SK-N-SH (cell line): ENCODE data around the gene ACSF3. TPM values are rescaled to one million over a fixed set of nuclear protein-coding genes. Genes with fewer than 3 reads are reported as not detected.

ENCODE experiments used
- CTCF ChIA-PET: fragments of 300-600, 350-600 bp; formaldehyde crosslinking; extraction: SDS; loops from one replicate; lab custom pipeline; 2021; lab: Yijun Ruan, JAX
- POLR2A ChIA-PET: fragments of 350-600 bp; sonication (Branson Sonifier 250); formaldehyde crosslinking; extraction: SDS; loops from one replicate; lab custom pipeline; 2020; ENCODE audit warnings: antibody characterized with exemption, inconsistent platforms; lab: Yijun Ruan, JAX
- DNase-seq: peaks from one replicate; pipeline ENCODE4 v3.0.0; 2012
- H2AFZ ChIP-seq: fragments of 200-600 bp; sonication (generic); 2 replicates; pipeline ENCODE4 v1.8.1; 2016; ENCODE audit warnings: antibody characterized with exemption, mild to moderate bottlenecking, low read depth
- H3F3A ChIP-seq: fragments of 200-600 bp; sonication (generic); replicated peaks from 2 replicates; pipeline ENCODE3; 2016; ENCODE audit warnings: antibody characterized with exemption, mild to moderate bottlenecking; ENCODE audit not compliant: insufficient read depth
- H3K27ac ChIP-seq, 2 experiments: fragments of 200-500 bp in 1 of 2; fragments of 200-600 bp in 1 of 2; sonication (Bioruptor generic) in 1 of 2; sonication (generic), shearing (Covaris generic) in 1 of 2; 2 replicates each; pipeline versions ENCODE4 v1.5.1 to v1.6.1; 2014 to 2016; ENCODE audit warnings: low read depth in 2 of 2, inconsistent platforms in 1 of 2, low read length in 1 of 2, mild to moderate bottlenecking in 1 of 2, mixed read lengths in 1 of 2
- H3K27me3 ChIP-seq: fragments of 200-600 bp; sonication (generic), shearing (Covaris generic); 2 replicates; pipeline ENCODE4 v1.6.1; 2016; ENCODE audit warnings: mixed run types; ENCODE audit not compliant: insufficient read depth
- H3K36me3 ChIP-seq, 2 experiments: fragments of 200-500 bp in 1 of 2; fragments of 200-600 bp in 1 of 2; sonication (Bioruptor generic) in 1 of 2; sonication (generic) in 1 of 2; replicated peaks in 1 of 2; 2 replicates each; pipeline versions ENCODE3 to v1.5.1; 2014 to 2016; ENCODE audit warnings: low read length in 1 of 2, mild to moderate bottlenecking in 1 of 2; ENCODE audit not compliant: insufficient read depth in 2 of 2, control insufficient read depth in 1 of 2
- H3K4me1 ChIP-seq, 2 experiments: fragments of 200-500 bp in 1 of 2; fragments of 200-600 bp in 1 of 2; sonication (Bioruptor generic) in 1 of 2; sonication (generic), shearing (Covaris generic) in 1 of 2; 2 replicates each; pipeline versions ENCODE4 v1.5.1 to v1.6.1; 2014 to 2016; ENCODE audit warnings: low read depth in 1 of 2, low read length in 1 of 2, mixed run types in 1 of 2; ENCODE audit not compliant: insufficient read depth in 2 of 2, control insufficient read depth in 1 of 2
- H3K4me2 ChIP-seq: fragments of 200-600 bp; sonication (generic), shearing (Covaris generic); 2 replicates; pipeline ENCODE4 v1.6.1; 2017; ENCODE audit warnings: mixed run types
- H3K4me3 ChIP-seq, 2 experiments: fragments of 200-500 bp in 1 of 2; fragments of 200-600 bp in 1 of 2; sonication (Bioruptor generic) in 1 of 2; sonication (generic), shearing (Covaris generic) in 1 of 2; 2 replicates each; pipeline versions ENCODE4 v1.5.1 to v1.8.1; 2014 to 2016; ENCODE audit warnings: low read depth in 2 of 2, inconsistent platforms in 1 of 2, low read length in 1 of 2, mild to moderate bottlenecking in 1 of 2, mixed read lengths in 1 of 2, moderate library complexity in 1 of 2
- H3K79me2 ChIP-seq: fragments of 200-600 bp; sonication (generic); 2 replicates; pipeline ENCODE4 v1.8.1; 2017; ENCODE audit warnings: mild to moderate bottlenecking; ENCODE audit not compliant: insufficient read depth
- H3K9ac ChIP-seq: fragments of 200-600 bp; sonication (generic); 2 replicates; pipeline ENCODE4 v1.6.1; 2017; ENCODE audit warnings: mixed run types
- H3K9me2 ChIP-seq: fragments of 200-600 bp; sonication (generic); 2 replicates; pipeline ENCODE4 v1.6.1; 2017; ENCODE audit warnings: mixed run types
- H3K9me3 ChIP-seq: fragments of 200-600 bp; sonication (generic); 2 replicates; pipeline ENCODE4 v1.6.1; 2017; ENCODE audit warnings: mixed run types, mild to moderate bottlenecking, moderate library complexity
- H4K20me1 ChIP-seq: fragments of 200-600 bp; sonication (generic); 2 replicates; pipeline ENCODE4 v1.6.1; 2017; ENCODE audit warnings: mild to moderate bottlenecking, mixed run types; ENCODE audit not compliant: insufficient read depth
- EP300 ChIP-seq, 2 experiments: IDR thresholded peaks; 2 replicates each; pipeline versions ENCODE4 v1.4.0 to v1.6.1; 2012; ENCODE audit warnings: borderline replicate concordance in 1 of 2, low read depth in 1 of 2, low read length in 1 of 2
- FOXM1 ChIP-seq: IDR thresholded peaks from 2 replicates; pipeline ENCODE4 v1.4.0; 2012; ENCODE audit warnings: low read depth, mild to moderate bottlenecking
- MEF2A ChIP-seq: IDR thresholded peaks from 2 replicates; pipeline ENCODE4 v1.4.0; 2012; ENCODE audit warnings: low read depth, borderline replicate concordance
- MXI1 ChIP-seq: IDR thresholded peaks from 2 replicates; pipeline ENCODE4 v1.6.1; 2012; ENCODE audit warnings: mild to moderate bottlenecking, low read depth, low read length, improper control_type of control experiment
- NRF1 ChIP-seq: IDR thresholded peaks from 2 replicates; pipeline ENCODE4 v1.6.1; 2012; ENCODE audit warnings: low read depth, mild to moderate bottlenecking, low read length
- POLR2AphosphoS5 ChIP-seq: IDR thresholded peaks from 2 replicates; pipeline ENCODE4 v1.6.1; 2012; ENCODE audit warnings: low read depth, low read length
- RAD21 ChIP-seq: IDR thresholded peaks from 2 replicates; pipeline ENCODE4 v1.6.1; 2012; ENCODE audit warnings: mild to moderate bottlenecking, low read length
- RCOR1 ChIP-seq: fragments of 150-350 bp; IDR thresholded peaks from 2 replicates; pipeline ENCODE4 v1.6.1; 2017; ENCODE audit warnings: antibody characterized with exemption, low read length
- RXRA ChIP-seq: IDR thresholded peaks from 2 replicates; pipeline ENCODE4 v1.4.0; 2012; ENCODE audit warnings: low read depth, mild to moderate bottlenecking, borderline replicate concordance
- SMC3 ChIP-seq: IDR thresholded peaks from 2 replicates; pipeline ENCODE4 v1.6.1; 2012; ENCODE audit warnings: low read depth, low read length, improper control_type of control experiment
- WGBS: methylation state at CpG from one replicate; pipeline ENCODE4 v1.1.6; 2017; ENCODE audit warnings: low lambda C conversion rate; 5-methylcytosine and 5-hydroxymethylcytosine counted together
- polyA plus RNA-seq, 3 experiments: library from polyadenylated mRNA; depleted of rRNA; stranded (reverse); fragments of >200 nt; gene quantifications; 2 replicates each; pipeline ENCODE4 v1.2.3, GENCODE V29; 2012
- TF ChIP-seq, protein P1 (sequence below): IDR thresholded peaks from 2 replicates; pipeline ENCODE4 v1.6.1; 2012; ENCODE audit warnings: mild to moderate bottlenecking, low read depth, low read length, moderate library complexity
- TF ChIP-seq, protein P2 (sequence below): fragments of 150-350 bp; IDR thresholded peaks from 2 replicates; pipeline ENCODE4 v1.6.1; 2016; ENCODE audit warnings: mild to moderate bottlenecking, low read depth, low read length
- TF ChIP-seq, protein P3 (sequence below): IDR thresholded peaks from 2 replicates; pipeline ENCODE4; 2012
- TF ChIP-seq, protein P4 (sequence below): fragments of 150-350 bp; IDR thresholded peaks from 2 replicates; pipeline ENCODE4 v1.6.1; 2017; ENCODE audit warnings: antibody characterized with exemption, low read length, low read depth, borderline replicate concordance
- TF ChIP-seq, protein P5 (sequence below): IDR thresholded peaks from 2 replicates; pipeline ENCODE4 v1.4.0; 2012; ENCODE audit warnings: low read depth, borderline replicate concordance
- TF ChIP-seq, protein P6 (sequence below): IDR thresholded peaks from 2 replicates; pipeline ENCODE4 v1.4.0; 2012; ENCODE audit warnings: low read depth, borderline replicate concordance

The ACSF3 gene
- polyA plus RNA-seq, 1 of the 3 experiments (the other 2 are of a cell fraction): 18.8 TPM

DNA sequence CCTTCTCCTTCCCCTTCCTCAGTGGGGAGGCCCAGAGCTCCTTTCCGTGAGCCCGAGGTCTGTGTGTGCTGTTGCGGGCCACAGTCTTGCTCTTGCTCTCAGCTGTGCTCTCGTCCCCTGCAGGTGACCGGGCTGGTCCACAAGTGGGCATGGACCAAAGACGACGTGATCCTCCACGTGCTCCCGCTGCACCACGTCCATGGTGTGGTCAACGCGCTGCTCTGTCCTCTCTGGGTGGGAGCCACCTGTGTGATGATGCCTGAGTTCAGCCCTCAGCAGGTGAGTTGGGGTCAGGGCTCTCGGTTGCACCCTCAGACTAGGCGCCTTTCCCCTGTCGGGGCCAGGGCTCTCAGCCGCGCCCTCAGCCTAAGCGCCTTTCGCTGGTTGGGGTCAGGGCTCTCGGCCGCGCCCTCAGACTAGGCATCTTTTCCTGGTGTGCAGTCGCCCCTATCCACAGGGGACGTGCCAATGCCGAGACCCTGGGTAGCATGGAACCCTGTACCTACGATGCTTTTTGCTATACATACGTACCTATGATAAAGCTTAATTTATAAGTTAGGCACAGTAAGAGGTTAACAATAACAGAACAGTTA lies 8.9 kb downstream of the ACSF3 start:
- 90% methylated on average over 19 of the region's 27 CpGs for WGBS
- Histone ChIP-seq H3K27ac (no peak overlapping the region), H3K9ac (no peak overlapping the region), H3K9me3 (no peaks in the 10 kb centered on the region), H2AFZ (no peak overlapping the region), H3K36me3 (peaks cover 0 to 55% of the 10 kb centered on the region in 2 experiments), H3K4me1 (peaks cover 0 to 14% of the 10 kb centered on the region in 2 experiments; a peak in 1 of 4 replicates), H3K4me2 (no peak overlapping the region), H3K27me3 (no peaks in the 10 kb centered on the region), H3K9me2 (no peaks in the 10 kb centered on the region), H4K20me1 (0 out of 2 replicates have a peak, but pooled peaks cover 8% of the 10 kb centered on the region), H3K4me3 (no peak overlapping the region), H3F3A (no peaks in the 10 kb centered on the region), H3K79me2 (peaks cover 13% of the 10 kb centered on the region; the same call in 1 of the 2 replicates)
- ChIA-PET POLR2A (no interaction called here), CTCF (interaction anchor here (1.0 kb wide), 1 partner anchor 50 kb away, joined by 3 read pairs; no protein-coding TSS in a partner anchor)
- no peak for DNase-seq
- TF ChIP-seq MXI1 (no peak), NRF1 (no peak), RAD21 (no peak), SMC3 (no peak), EP300 (IDR thresholded peaks at IDR 0.05; ENCODE audit: borderline replicate concordance in 1 of 2, low read depth in 1 of 2, low read length in 1 of 2) (no peak), POLR2AphosphoS5 (no peak), RXRA (no peak), FOXM1 (no peak), MEF2A (no peak), RCOR1 (no peak)
- TF ChIP-seq, protein P1, sequence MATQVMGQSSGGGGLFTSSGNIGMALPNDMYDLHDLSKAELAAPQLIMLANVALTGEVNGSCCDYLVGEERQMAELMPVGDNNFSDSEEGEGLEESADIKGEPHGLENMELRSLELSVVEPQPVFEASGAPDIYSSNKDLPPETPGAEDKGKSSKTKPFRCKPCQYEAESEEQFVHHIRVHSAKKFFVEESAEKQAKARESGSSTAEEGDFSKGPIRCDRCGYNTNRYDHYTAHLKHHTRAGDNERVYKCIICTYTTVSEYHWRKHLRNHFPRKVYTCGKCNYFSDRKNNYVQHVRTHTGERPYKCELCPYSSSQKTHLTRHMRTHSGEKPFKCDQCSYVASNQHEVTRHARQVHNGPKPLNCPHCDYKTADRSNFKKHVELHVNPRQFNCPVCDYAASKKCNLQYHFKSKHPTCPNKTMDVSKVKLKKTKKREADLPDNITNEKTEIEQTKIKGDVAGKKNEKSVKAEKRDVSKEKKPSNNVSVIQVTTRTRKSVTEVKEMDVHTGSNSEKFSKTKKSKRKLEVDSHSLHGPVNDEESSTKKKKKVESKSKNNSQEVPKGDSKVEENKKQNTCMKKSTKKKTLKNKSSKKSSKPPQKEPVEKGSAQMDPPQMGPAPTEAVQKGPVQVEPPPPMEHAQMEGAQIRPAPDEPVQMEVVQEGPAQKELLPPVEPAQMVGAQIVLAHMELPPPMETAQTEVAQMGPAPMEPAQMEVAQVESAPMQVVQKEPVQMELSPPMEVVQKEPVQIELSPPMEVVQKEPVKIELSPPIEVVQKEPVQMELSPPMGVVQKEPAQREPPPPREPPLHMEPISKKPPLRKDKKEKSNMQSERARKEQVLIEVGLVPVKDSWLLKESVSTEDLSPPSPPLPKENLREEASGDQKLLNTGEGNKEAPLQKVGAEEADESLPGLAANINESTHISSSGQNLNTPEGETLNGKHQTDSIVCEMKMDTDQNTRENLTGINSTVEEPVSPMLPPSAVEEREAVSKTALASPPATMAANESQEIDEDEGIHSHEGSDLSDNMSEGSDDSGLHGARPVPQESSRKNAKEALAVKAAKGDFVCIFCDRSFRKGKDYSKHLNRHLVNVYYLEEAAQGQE: no peak
- TF ChIP-seq, protein P2, sequence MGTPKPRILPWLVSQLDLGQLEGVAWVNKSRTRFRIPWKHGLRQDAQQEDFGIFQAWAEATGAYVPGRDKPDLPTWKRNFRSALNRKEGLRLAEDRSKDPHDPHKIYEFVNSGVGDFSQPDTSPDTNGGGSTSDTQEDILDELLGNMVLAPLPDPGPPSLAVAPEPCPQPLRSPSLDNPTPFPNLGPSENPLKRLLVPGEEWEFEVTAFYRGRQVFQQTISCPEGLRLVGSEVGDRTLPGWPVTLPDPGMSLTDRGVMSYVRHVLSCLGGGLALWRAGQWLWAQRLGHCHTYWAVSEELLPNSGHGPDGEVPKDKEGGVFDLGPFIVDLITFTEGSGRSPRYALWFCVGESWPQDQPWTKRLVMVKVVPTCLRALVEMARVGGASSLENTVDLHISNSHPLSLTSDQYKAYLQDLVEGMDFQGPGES: no peak
- TF ChIP-seq, protein P3, sequence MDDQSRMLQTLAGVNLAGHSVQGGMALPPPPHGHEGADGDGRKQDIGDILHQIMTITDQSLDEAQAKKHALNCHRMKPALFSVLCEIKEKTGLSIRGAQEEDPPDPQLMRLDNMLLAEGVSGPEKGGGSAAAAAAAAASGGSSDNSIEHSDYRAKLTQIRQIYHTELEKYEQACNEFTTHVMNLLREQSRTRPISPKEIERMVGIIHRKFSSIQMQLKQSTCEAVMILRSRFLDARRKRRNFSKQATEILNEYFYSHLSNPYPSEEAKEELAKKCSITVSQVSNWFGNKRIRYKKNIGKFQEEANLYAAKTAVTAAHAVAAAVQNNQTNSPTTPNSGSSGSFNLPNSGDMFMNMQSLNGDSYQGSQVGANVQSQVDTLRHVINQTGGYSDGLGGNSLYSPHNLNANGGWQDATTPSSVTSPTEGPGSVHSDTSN: no peak
- TF ChIP-seq, protein P4, sequence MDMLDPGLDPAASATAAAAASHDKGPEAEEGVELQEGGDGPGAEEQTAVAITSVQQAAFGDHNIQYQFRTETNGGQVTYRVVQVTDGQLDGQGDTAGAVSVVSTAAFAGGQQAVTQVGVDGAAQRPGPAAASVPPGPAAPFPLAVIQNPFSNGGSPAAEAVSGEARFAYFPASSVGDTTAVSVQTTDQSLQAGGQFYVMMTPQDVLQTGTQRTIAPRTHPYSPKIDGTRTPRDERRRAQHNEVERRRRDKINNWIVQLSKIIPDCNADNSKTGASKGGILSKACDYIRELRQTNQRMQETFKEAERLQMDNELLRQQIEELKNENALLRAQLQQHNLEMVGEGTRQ: no peak
- TF ChIP-seq, protein P5, sequence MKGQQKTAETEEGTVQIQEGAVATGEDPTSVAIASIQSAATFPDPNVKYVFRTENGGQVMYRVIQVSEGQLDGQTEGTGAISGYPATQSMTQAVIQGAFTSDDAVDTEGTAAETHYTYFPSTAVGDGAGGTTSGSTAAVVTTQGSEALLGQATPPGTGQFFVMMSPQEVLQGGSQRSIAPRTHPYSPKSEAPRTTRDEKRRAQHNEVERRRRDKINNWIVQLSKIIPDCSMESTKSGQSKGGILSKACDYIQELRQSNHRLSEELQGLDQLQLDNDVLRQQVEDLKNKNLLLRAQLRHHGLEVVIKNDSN: no peak
- TF ChIP-seq, protein P6, sequence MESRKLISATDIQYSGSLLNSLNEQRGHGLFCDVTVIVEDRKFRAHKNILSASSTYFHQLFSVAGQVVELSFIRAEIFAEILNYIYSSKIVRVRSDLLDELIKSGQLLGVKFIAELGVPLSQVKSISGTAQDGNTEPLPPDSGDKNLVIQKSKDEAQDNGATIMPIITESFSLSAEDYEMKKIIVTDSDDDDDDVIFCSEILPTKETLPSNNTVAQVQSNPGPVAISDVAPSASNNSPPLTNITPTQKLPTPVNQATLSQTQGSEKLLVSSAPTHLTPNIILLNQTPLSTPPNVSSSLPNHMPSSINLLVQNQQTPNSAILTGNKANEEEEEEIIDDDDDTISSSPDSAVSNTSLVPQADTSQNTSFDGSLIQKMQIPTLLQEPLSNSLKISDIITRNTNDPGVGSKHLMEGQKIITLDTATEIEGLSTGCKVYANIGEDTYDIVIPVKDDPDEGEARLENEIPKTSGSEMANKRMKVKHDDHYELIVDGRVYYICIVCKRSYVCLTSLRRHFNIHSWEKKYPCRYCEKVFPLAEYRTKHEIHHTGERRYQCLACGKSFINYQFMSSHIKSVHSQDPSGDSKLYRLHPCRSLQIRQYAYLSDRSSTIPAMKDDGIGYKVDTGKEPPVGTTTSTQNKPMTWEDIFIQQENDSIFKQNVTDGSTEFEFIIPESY: no peak
